Measurements from ENCODE around the gene KRTAP17-1. TPM values are rescaled to one million over a fixed set of nuclear protein-coding genes. Genes with fewer than 3 reads are reported as not detected.

KRTAP17-1 gene
- total RNA-seq, 1 experiment from 2014 or later, result not detected

DNA sequence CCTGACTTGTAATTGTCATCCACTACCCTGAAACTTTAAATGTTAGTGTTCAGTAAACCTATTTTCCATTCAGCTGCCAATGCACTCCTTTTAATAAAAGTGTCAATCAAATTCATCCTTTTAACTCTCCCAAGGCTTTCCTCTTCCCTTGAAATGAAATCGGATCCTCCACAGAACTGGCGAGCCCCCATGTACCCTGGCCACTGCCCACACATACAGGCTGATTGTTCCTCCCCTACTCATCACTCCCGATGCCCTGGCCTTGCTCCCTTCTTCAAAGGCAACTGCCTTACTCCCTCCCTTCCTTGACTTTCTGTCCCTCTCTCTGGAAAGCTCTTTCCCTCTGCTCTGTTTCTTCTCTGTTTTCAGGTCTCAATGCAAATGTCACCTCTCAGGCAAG, 27.5 kb upstream of the KRTAP17-1 start:
- H2BK120ac ChIP-seq (ENCODE audit: low read depth, low read length, poor library complexity, severe bottlenecking), result no peak overlapping the region
- peaks cover 13 to 20% of the 10 kb centered on the region in 2 experiments for H3K9me3 Mint-ChIP-seq
- H3K4ac ChIP-seq (ENCODE audit: low read depth, low read length), result no peak overlapping the region
- H2BK20ac ChIP-seq (ENCODE audit: low read depth, low read length, poor library complexity, severe bottlenecking), result no peak overlapping the region
- no peak overlapping the region for H3K27ac ChIP-seq (ENCODE audit: insufficient read length, low read depth, low read length)
- H3K27me3 ChIP-seq (ENCODE audit: insufficient read depth, low read length), result no peaks in the 10 kb centered on the region
- no peak overlapping the region for H4K91ac ChIP-seq (ENCODE audit: insufficient read length, low read depth, low read length)
- H3K56ac ChIP-seq (ENCODE audit: insufficient read length, low read depth, low read length), result no peak overlapping the region
- H3T11ph ChIP-seq (ENCODE audit: low read length), result no peak overlapping the region
- no peak overlapping the region for H4K8ac ChIP-seq (replicated peaks; ENCODE audit: insufficient read length, low read depth, low read length)
- DNase-seq, result no peak
- H2AFZ ChIP-seq (ENCODE audit: low read length), result no peak overlapping the region
- H3K27me3 Mint-ChIP-seq (ENCODE audit: low read depth), result peaks cover 13% of the 10 kb centered on the region
- H2BK5ac ChIP-seq (ENCODE audit: insufficient read length, low read length), result no peak overlapping the region
- H3K9ac ChIP-seq (ENCODE audit: extremely low read depth, insufficient read length, low read length), result no peak overlapping the region
- no peaks in the 10 kb centered on the region for H3K23me2 ChIP-seq (ENCODE audit: insufficient read length, low read depth, low read length, poor library complexity, severe bottlenecking)
- no peak overlapping the region for H4K5ac ChIP-seq (ENCODE audit: insufficient read length, low read depth, low read length)
- H3K14ac ChIP-seq (ENCODE audit: insufficient read depth, low read length), result no peak overlapping the region
- no peak overlapping the region for H3K27ac Mint-ChIP-seq
- H3K4me3 Mint-ChIP-seq, result no peak overlapping the region
- no peaks in the 10 kb centered on the region for H3K9me3 ChIP-seq (ENCODE audit: control insufficient read depth, low read depth, low read length)
- H3K36me3 Mint-ChIP-seq (ENCODE audit: insufficient read depth in 1 of 3, low read depth in 3 of 3), result peaks cover 2 to 19% (median 3%) of the 10 kb centered on the region in 3 experiments
- no peak overlapping the region for H2BK15ac ChIP-seq (ENCODE audit: low read depth, low read length)
- no peak overlapping the region for H3K4me2 ChIP-seq (ENCODE audit: insufficient read depth, insufficient read length, low read length)
- H2BK12ac ChIP-seq (ENCODE audit: insufficient read length, low read depth, low read length), result no peak overlapping the region
- no peak overlapping the region for H3K23ac ChIP-seq (ENCODE audit: insufficient read length, low read depth, low read length)
- no peaks in the 10 kb centered on the region for H3K79me1 ChIP-seq (ENCODE audit: insufficient read depth, low read depth, low read length, poor library complexity, severe bottlenecking)
- no CpG with 5 or more reads among the region's 3 CpGs for WGBS (ENCODE audit: extremely low coverage, insufficient read length, low lambda C conversion rate)
- H3K4me1 ChIP-seq (ENCODE audit: insufficient read depth, low read length), result no peaks in the 10 kb centered on the region
- H3K79me2 ChIP-seq (ENCODE audit: insufficient read depth, low read length), result no peaks in the 10 kb centered on the region
- H2AK5ac ChIP-seq (ENCODE audit: insufficient read length, low read length), result no peak overlapping the region
- TF ChIP-seq, protein P1, sequence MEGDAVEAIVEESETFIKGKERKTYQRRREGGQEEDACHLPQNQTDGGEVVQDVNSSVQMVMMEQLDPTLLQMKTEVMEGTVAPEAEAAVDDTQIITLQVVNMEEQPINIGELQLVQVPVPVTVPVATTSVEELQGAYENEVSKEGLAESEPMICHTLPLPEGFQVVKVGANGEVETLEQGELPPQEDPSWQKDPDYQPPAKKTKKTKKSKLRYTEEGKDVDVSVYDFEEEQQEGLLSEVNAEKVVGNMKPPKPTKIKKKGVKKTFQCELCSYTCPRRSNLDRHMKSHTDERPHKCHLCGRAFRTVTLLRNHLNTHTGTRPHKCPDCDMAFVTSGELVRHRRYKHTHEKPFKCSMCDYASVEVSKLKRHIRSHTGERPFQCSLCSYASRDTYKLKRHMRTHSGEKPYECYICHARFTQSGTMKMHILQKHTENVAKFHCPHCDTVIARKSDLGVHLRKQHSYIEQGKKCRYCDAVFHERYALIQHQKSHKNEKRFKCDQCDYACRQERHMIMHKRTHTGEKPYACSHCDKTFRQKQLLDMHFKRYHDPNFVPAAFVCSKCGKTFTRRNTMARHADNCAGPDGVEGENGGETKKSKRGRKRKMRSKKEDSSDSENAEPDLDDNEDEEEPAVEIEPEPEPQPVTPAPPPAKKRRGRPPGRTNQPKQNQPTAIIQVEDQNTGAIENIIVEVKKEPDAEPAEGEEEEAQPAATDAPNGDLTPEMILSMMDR (conservative IDR thresholded peaks at IDR 0.05), result no peak
- no peaks in the 10 kb centered on the region for H3K4me1 Mint-ChIP-seq
- H3K18ac ChIP-seq (ENCODE audit: insufficient read length, low read depth, low read length), result no peak overlapping the region
- H4K20me1 ChIP-seq (ENCODE audit: control insufficient read depth, insufficient read depth, insufficient read length), result no peaks in the 10 kb centered on the region

All from H9 (cell line).